HG03565 (cell line): ENCODE data around the gene FRMPD1.
A peak's percentile ranks its signal among the peaks of the same experiment; 100 is the strongest.
"Not testable (repeated sequence)": the region's sequence is repeated elsewhere in the genome, so short reads cannot be mapped to it uniquely, and the experiment has no call there.

ENCODE experiments used
- ATAC-seq: cut with Tn5 transposase; IDR thresholded peaks from one replicate; pipeline ENCODE4 v1.9.1; 2021; ENCODE audit warnings: mild to moderate bottlenecking, moderate library complexity; ENCODE audit not compliant: unreplicated experiment

FRMPD1 gene, protein sequence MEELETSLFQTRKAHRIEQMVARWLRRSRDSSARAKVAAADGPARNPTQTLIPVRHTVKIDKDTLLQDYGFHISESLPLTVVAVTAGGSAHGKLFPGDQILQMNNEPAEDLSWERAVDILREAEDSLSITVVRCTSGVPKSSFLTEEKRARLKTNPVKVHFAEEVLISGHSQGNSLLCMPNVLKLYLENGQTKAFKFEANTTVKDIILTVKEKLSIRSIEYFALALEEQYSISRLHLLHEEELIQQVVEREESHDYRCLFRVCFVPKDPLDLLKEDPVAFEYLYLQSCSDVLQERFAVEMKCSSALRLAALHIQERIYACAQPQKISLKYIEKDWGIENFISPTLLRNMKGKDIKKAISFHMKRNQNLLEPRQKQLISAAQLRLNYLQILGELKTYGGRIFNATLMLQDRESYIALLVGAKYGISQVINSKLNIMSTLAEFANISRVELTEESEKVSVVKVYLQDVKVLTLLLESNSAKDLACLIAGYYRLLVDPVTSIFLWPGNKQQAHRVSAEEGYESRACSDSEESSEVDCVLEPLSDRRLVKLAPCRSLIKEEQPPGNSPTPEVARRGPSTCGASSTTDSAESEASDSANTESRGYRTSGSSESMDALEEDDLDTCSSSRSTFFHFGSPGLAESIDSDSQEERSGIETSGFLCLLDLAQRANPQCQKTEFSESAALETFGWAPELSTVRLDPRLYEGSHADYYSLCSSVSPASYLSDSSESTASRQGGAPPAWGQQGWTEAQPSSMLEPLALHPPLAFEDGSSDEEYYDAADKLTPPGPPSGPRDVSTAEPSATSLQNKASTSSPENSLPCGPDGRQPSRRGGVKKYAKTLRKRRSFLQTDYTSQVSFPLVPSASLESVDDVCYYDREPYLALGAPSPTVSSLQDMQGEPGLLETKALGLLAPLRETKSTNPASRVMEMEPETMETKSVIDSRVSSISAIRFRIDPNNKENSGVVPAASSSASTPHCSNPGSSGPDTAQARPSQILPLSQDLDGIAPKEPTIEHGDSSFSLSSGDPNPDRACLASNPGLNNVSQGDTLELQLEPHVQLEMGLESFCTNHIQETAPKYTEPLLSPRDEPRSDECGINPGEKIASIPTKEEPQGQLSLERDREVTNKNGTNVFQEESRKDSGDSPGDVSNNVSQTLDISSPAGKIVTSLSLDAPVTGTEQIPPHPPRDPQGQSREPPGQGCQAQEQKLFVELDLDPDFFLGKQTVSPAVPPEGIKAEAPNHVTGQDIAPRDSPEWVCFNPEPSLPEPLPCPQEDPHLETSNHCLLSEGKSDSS (N-terminal part only)

DNA sequence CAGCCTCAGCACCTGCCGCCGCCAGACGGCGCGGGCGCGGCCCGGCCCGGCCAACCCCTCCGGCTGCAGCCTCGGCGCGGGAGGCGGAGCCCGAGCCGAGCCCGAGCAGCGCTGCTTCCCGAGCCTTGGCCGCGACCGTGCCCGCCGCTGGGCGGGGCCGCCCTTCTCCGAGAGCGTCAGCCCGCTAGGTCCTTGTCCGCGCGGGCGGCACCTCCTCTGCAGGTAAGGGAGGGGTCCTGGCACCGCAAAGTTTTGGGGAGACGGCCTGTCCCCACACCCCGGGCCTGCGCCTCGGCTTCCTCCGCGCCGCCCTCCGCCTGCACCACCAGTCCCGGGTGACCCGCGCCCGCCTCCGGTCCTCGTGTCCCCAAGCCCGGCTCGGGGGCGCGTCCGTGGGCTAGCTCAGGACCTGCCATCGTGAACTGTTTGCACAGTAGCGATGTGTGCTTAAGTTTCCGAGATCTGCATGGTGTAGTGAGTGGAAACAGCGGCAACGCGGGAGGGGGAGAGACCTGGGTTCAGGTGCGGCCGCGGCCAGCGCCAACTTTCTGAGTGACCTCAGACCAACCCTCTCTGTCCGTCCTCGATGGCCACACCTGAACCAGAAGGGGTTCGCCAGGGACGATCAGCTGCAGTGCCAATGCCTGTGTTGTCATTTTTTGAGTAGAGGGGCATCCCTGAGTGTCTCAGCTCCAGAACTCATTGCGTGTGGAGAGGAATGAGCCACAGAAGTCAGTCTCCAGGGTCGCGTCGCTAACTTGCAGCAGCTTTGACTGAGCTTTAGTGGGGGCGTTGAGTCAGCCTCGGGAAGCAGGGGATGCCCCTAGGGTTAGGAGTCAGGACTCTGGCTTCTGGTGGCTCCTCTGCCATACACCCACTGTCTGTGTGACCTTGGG is at the start of gene FRMPD1:
FRMPD1 (plus strand) TSS at position 82 of the 896 bp plus-strand sequence. CDS start 41,688 bp downstream, outside the sequence.
- peak; percentile 60 for ATAC-seq

DNA sequence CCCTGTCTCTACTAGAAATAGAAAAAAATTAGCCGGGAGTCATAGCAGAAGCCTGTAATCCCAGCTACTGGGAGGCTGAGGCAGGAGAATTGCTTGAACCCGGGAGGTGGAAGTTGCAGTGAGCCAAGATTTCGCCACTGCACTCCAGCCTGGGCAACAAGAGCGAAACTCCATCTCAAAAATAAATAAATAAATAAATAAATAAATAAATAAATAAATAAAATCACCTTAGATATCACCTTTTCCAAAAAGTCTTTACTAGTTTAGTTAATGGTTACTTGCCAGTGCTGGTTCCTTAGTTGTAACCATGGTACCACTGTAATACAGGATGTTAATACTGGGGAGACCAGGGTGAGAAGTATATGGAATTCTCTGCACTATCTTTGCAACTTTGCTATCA is 48.7 kb upstream of the FRMPD1 start:
- ATAC-seq: not testable (repeated sequence)

GRCh38 chr9:37602817-37603216 is 47.9 kb upstream of the FRMPD1 start:
- no peak for ATAC-seq

DNA sequence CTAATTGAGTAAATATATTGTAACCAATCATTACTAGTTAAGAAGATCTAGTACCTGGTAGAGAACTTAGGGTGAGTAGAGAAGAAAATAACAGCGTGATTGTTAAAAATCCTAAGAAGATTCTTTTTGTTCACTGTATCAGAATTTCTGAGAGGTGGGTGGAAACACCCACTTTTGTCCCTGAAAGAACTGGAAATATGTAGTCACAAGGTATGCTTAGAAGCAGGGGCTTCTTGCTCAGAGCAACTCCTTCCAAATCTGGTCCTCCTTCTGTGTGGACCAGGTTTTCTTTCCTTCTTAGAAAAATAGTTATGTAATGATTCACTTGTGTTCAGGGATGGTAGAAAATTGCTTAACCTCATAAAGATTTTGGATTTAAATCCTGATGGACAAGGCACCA is 46.5 kb upstream of the FRMPD1 start:
- no peak for ATAC-seq

GRCh38 chr9:37608250-37608649 is 42.5 kb upstream of the FRMPD1 start:
- ATAC-seq: no peak

GRCh38 chr9:37609735-37610397 is 40.9 kb upstream of the FRMPD1 start:
- ATAC-seq: no peak

DNA sequence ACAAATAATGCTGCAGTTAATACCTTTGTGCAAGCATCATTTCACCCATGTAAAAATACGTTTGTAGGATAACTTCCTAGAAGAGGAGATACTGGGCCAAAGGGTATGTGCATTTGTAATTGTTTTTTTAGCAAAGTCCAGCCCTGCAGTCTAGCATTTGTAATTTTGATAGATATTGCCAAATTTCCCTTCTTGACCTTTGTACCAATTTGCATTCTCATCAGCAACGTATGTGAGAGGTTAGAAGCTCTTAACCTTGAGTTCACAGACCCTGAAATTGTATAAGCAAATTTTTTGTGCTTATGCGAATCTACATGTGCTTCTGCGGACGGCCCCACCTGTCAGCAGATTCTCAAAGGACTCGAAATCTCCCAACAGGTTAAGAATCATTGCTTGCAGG is 39.7 kb upstream of the FRMPD1 start:
- ATAC-seq: no peak

DNA sequence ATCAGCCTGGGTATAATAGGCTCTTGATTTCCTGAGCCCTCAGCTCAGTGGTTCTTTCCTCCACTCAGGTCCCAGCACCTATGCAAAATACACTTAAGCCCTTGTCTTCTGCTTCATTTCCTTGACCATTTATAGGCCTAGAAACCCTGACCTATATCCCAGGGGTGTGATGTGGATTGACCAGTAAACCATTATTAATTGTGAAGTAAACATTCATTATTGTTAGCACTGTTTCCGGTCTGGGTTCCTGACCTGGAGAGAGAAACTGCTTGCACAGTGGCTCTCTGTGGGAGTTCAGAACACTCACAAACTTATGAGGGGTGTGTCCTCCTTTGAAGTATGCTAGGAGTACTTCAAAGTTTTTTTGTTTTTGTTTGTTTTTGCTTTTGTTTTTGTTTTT is 38.8 kb upstream of the FRMPD1 start:
- ATAC-seq: no peak

GRCh38 chr9:37617161-37617560 is 33.6 kb upstream of the FRMPD1 start:
- ATAC-seq: no peak

GRCh38 chr9:37617832-37618231 is 32.9 kb upstream of the FRMPD1 start:
- ATAC-seq: no peak

DNA sequence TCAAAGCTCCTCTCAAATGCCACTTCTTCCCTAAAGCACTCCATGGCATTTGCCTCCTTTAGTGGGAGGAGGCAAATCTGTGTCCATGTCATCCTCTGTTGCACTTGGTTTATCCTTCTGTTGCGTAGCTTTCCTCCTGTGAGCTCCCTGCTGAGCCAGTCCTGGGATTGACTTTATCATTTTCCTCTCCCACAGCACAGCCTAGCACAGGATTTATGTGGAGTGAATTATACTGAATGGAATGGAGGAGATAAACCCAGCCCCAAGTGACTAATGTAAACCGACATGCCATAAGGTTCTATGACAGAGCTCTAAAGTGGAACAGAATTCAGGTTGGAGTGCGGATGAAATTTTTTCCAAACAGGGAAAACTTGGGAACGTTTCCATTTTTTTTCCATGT is 31.9 kb upstream of the FRMPD1 start:
- ATAC-seq: no peak

DNA sequence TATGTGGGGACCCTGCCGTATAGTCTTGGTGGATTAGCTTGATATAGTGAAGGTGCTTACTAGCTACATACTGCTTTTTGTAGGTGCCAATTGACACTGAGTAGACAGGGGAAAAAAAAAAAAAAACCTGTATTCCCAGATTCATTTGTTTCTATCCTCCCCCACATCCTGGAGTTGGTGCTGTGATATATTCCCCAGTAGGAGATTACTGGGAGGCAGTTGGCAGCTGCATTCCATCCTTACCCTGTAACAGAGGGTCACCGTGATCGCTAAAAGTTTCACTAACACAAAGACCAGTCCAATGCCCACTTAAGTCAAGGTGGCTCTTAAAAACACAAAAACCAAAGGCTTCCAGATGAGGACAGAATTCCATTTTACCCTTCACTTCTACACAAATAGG is 30.9 kb upstream of the FRMPD1 start:
- no peak for ATAC-seq

DNA sequence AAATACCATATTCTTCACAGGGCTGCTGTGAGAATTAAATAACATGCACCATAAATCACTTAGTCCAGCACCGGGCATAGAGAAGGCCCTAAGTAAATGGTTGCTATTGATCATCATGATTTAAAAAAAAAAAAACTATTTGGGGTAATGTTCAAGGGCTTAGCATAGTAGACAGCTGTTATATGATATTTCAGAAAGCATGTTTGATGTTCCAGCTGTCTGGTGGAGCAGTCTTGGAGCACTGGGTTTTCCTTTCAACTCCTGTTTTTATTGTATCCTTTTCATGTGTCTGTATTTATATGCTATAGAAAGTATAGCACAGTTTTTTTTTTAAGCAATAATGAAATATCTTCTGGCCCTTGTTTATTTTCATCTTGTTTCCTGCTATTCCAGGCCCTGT is 30.4 kb upstream of the FRMPD1 start:
- ATAC-seq: no peak

- no peak for ATAC-seq
Observed at GRCh38 chr9:37621273-37622121, 29.3 kb upstream of the FRMPD1 start.

DNA sequence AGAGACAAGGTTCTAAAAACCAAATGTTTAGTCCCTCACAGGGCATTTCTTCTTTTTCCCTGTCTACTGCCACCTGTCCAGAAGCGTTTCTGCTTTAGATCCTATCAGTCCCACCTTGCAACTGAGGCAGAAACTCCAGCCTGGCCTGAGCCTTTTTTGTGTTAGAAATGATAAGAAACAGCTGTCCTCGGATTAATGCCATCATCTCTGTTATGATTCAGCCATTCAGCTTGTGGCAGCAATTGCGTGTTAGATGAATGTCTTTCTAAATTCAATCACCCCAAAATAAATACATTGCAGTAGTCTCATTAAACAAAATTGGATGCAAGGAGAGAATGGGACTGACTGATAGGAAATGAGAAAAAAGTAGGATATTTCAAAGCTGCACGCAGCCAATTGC is 28.3 kb upstream of the FRMPD1 start:
- no peak for ATAC-seq

- no peak for ATAC-seq
Observed at GRCh38 chr9:37623267-37623666, 27.5 kb upstream of the FRMPD1 start.

DNA sequence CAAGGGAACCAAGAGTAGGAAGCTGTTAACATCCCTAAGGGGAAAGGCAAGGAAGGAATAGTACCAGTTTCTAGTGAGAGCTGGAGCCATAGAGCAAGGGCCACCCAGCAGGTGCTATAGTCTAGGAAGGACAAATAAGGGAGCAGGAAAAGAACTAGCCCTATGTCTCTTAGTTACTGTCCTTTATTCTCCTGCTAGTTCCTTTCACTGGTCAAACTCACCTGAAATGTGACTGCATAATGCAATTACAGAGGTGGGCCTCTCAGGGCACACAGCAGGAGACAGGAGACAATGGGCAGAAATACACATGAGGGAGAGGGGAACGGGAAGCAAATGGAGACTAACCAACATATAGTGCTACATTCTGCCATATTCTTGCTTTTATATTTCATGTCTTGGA is 26.7 kb upstream of the FRMPD1 start:
- ATAC-seq: no peak

- ATAC-seq: no peak
Observed at GRCh38 chr9:37625036-37625757, 25.6 kb upstream of the FRMPD1 start.
